H1 (cell line): ENCODE results near the gene PML. TPM values are rescaled to one million over a fixed set of nuclear protein-coding genes. Genes with fewer than 3 reads are reported as not detected.

ENCODE experiments used
- CTCF ChIA-PET: fragments of 300-600 bp; sonication (Branson Sonifier 250); formaldehyde crosslinking; loops from one replicate; lab custom pipeline; 2021; ENCODE audit not compliant: partially characterized antibody; lab: Charles Lee
- POLR2A ChIA-PET: fragments of 300-600 bp; sonication (Branson Sonifier 250); formaldehyde crosslinking; loops from one replicate; lab custom pipeline; 2021; ENCODE audit warnings: inconsistent platforms; ENCODE audit not compliant: partially characterized antibody; lab: Charles Lee
- DNase-seq, 2 experiments: peaks; one replicate each; pipeline versions ENCODE4 v3.0.0 to v3.0.0-alpha.2; 2010 to 2022; ENCODE audit warnings: low spot score in 2 of 2, low read depth in 1 of 2, mixed read lengths in 1 of 2
- FAIRE-seq: peaks from 2 replicates; lab custom pipeline; 2011; peaks lifted over from hg19 to GRCh38; lab: Jason Lieb, UNC
- H2AFZ ChIP-seq: 2 replicates; pipeline ENCODE4 v1.8.1; 2012; ENCODE audit warnings: low read length, inconsistent platforms
- H2AK5ac ChIP-seq: 2 replicates; pipeline ENCODE4 v1.6.1; 2013; ENCODE audit warnings: low read depth, low read length
- H2BK120ac ChIP-seq: replicated peaks from 2 replicates; pipeline ENCODE3; 2013; ENCODE audit warnings: low read depth, low read length, inconsistent platforms
- H2BK12ac ChIP-seq: 2 replicates; pipeline ENCODE4 v1.6.1; 2013; ENCODE audit warnings: low read depth, low read length
- H2BK15ac ChIP-seq: 2 replicates; pipeline ENCODE4 v1.6.1; 2013; ENCODE audit warnings: low read length
- H2BK20ac ChIP-seq: 2 replicates; pipeline ENCODE4 v1.6.1; 2013; ENCODE audit warnings: low read length
- H2BK5ac ChIP-seq: 2 replicates; pipeline ENCODE4 v1.6.1; 2013; ENCODE audit warnings: low read depth, low read length
- H3K14ac ChIP-seq: 2 replicates; pipeline ENCODE4 v1.6.1; 2013; ENCODE audit warnings: inconsistent platforms; ENCODE audit not compliant: insufficient read length
- H3K18ac ChIP-seq: 2 replicates; pipeline ENCODE4 v1.6.1; 2013; ENCODE audit warnings: low read length; ENCODE audit errors: extremely low read depth
- H3K23ac ChIP-seq: 2 replicates; pipeline ENCODE4 v1.6.1; 2013; ENCODE audit warnings: inconsistent platforms; ENCODE audit not compliant: insufficient read length
- H3K23me2 ChIP-seq: 2 replicates; pipeline ENCODE4 v1.6.1; 2013; ENCODE audit warnings: low read depth, low read length
- H3K27ac ChIP-seq: 2 replicates; pipeline ENCODE4 v1.6.1; 2011; ENCODE audit warnings: low read depth, low read length, inconsistent platforms
- H3K27me3 ChIP-seq, 4 experiments: replicated peaks in 1 of 4; 1 replicate in 1 of 4; 2 replicates in 3 of 4; pipeline versions ENCODE4 v1.6.1 to v1.8.1; 2011 to 2013; ENCODE audit warnings: low read length in 3 of 4, mild to moderate bottlenecking in 3 of 4, inconsistent platforms in 2 of 4, mixed read lengths in 2 of 4, moderate library complexity in 1 of 4; ENCODE audit not compliant: control insufficient read depth in 3 of 4, insufficient read depth in 3 of 4; ENCODE audit errors: extremely low read depth in 1 of 4
- H3K36me3 ChIP-seq, 4 experiments: 2 replicates each; pipeline versions ENCODE4 v1.6.1 to v1.8.1; 2011 to 2013; ENCODE audit warnings: mild to moderate bottlenecking in 4 of 4, low read length in 3 of 4, moderate library complexity in 2 of 4, control low read depth in 1 of 4, inconsistent platforms in 1 of 4; ENCODE audit not compliant: insufficient read depth in 4 of 4, control insufficient read depth in 2 of 4
- H3K4ac ChIP-seq: replicated peaks from 2 replicates; pipeline ENCODE3; 2013; ENCODE audit warnings: low read length, low read depth, mixed read lengths, inconsistent platforms; ENCODE audit not compliant: insufficient read length
- H3K4me1 ChIP-seq, 4 experiments: replicated peaks in 1 of 4; 1 replicate in 1 of 4; 2 replicates in 3 of 4; pipeline versions ENCODE4 v1.6.1 to v1.8.1; 2011 to 2013; ENCODE audit warnings: low read length in 3 of 4, inconsistent platforms in 2 of 4, mixed read lengths in 1 of 4; ENCODE audit not compliant: insufficient read depth in 4 of 4, control insufficient read depth in 3 of 4
- H3K4me2 ChIP-seq, 2 experiments: 2 replicates each; pipeline versions ENCODE4 v1.6.1 to v1.8.1; 2011 to 2013; ENCODE audit warnings: low read depth in 2 of 2, low read length in 2 of 2, control low read depth in 1 of 2, inconsistent platforms in 1 of 2, mild to moderate bottlenecking in 1 of 2; ENCODE audit not compliant: insufficient read depth in 1 of 2
- H3K4me3 ChIP-seq, 4 experiments: fragments of 200-600, 300-600 bp in 1 of 4; sonication (generic), shearing (Covaris generic), sonication (Bioruptor Twin) in 1 of 4; 2 replicates each; pipeline versions ENCODE4 v1.5.1 to v1.8.1; 2011 to 2016; ENCODE audit warnings: low read length in 4 of 4, low read depth in 3 of 4, control low read depth in 2 of 4, inconsistent platforms in 2 of 4, mild to moderate bottlenecking in 2 of 4, mixed read lengths in 1 of 4, moderate library complexity in 1 of 4; ENCODE audit not compliant: insufficient read depth in 2 of 4; ENCODE audit errors: extremely low read depth in 1 of 4
- H3K56ac ChIP-seq: replicated peaks from 2 replicates; pipeline ENCODE3; 2013; ENCODE audit warnings: low read depth, mild to moderate bottlenecking, mixed read lengths, low read length, inconsistent platforms; ENCODE audit not compliant: insufficient read length
- H3K79me1 ChIP-seq: 2 replicates; pipeline ENCODE4 v1.6.1; 2013; ENCODE audit warnings: low read depth, low read length, control low read depth
- H3K79me2 ChIP-seq, 2 experiments: 2 replicates each; pipeline versions ENCODE4 v1.6.1 to v1.8.1; 2012 to 2013; ENCODE audit warnings: low read length in 2 of 2, mild to moderate bottlenecking in 2 of 2, inconsistent platforms in 1 of 2; ENCODE audit not compliant: insufficient read depth in 2 of 2, control insufficient read depth in 1 of 2
- H3K9ac ChIP-seq, 4 experiments: replicated peaks in 1 of 4; 1 replicate in 1 of 4; 2 replicates in 3 of 4; pipeline versions ENCODE4 v1.6.1 to v1.8.1; 2011 to 2013; ENCODE audit warnings: low read depth in 3 of 4, low read length in 3 of 4, control low read depth in 2 of 4, mild to moderate bottlenecking in 2 of 4, moderate library complexity in 2 of 4, inconsistent platforms in 1 of 4; ENCODE audit errors: extremely low read depth in 1 of 4
- H3K9me3 ChIP-seq, 2 experiments: 2 replicates each; pipeline versions ENCODE4 v1.6.1 to v1.8.1; 2012 to 2013; ENCODE audit warnings: mild to moderate bottlenecking in 2 of 2, moderate library complexity in 2 of 2, control low read depth in 1 of 2, inconsistent platforms in 1 of 2, low read depth in 1 of 2, low read length in 1 of 2, mixed read lengths in 1 of 2; ENCODE audit not compliant: insufficient read depth in 2 of 2
- H4K20me1 ChIP-seq, 2 experiments: replicated peaks in 1 of 2; 2 replicates each; pipeline versions ENCODE3 to v1.8.1; 2011 to 2013; ENCODE audit warnings: inconsistent platforms in 2 of 2, low read length in 2 of 2, mild to moderate bottlenecking in 1 of 2; ENCODE audit not compliant: insufficient read depth in 2 of 2, control insufficient read depth in 1 of 2
- H4K5ac ChIP-seq: 2 replicates; pipeline ENCODE4 v1.6.1; 2013; ENCODE audit warnings: low read length, low read depth, mixed read lengths, inconsistent platforms; ENCODE audit not compliant: insufficient read length
- H4K8ac ChIP-seq: 2 replicates; pipeline ENCODE4 v1.8.0; 2013; ENCODE audit warnings: mild to moderate bottlenecking, moderate library complexity, low read length, inconsistent platforms; ENCODE audit not compliant: insufficient read depth; ENCODE audit errors: extremely low read depth
- H4K91ac ChIP-seq: replicated peaks from 2 replicates; pipeline ENCODE3; 2013; ENCODE audit warnings: low read length, mixed read lengths, inconsistent platforms; ENCODE audit not compliant: insufficient read length
- ATF2 ChIP-seq: IDR thresholded peaks from 2 replicates; pipeline ENCODE4 v1.6.1; 2012; ENCODE audit warnings: low read length, inconsistent platforms
- CHD1 ChIP-seq: IDR thresholded peaks from 2 replicates; pipeline ENCODE4 v1.6.1; 2012; ENCODE audit warnings: low read depth, low read length, improper control_type of control experiment
- CHD2 ChIP-seq: IDR thresholded peaks from 2 replicates; pipeline ENCODE4 v1.6.1; 2012; ENCODE audit warnings: low read length, improper control_type of control experiment
- EZH2 ChIP-seq: fragments of 200-600 bp; sonication (generic); IDR thresholded peaks from 2 replicates; pipeline ENCODE4 v1.7.1; 2012; ENCODE audit warnings: low read depth, mild to moderate bottlenecking, moderate library complexity, low read length, inconsistent platforms; ENCODE audit not compliant: severe bottlenecking
- PHF8 ChIP-seq: fragments of 200-600 bp; sonication (generic); conservative IDR thresholded peaks from 2 replicates; pipeline ENCODE4 v1.7.1; 2012; ENCODE audit warnings: low read depth, mild to moderate bottlenecking, inconsistent platforms, low read length, moderate library complexity
- RFX5 ChIP-seq: IDR thresholded peaks from 2 replicates; pipeline ENCODE4 v1.6.1; 2011; ENCODE audit warnings: low read depth, low read length, improper control_type of control experiment, borderline replicate concordance
- SAP30 ChIP-seq: fragments of 300-600 bp; sonication (generic); IDR thresholded peaks from 2 replicates; pipeline ENCODE4 v1.7.1; 2012; ENCODE audit warnings: low read length, moderate library complexity, mild to moderate bottlenecking, inconsistent platforms; ENCODE audit not compliant: insufficient read depth, insufficient replicate concordance
- SIRT6 ChIP-seq: IDR thresholded peaks from one replicate; pipeline ENCODE4 v1.7.1; 2012; ENCODE audit warnings: low read length, inconsistent platforms
- SP4 ChIP-seq: IDR thresholded peaks from 2 replicates; pipeline ENCODE4 v1.6.1; 2012; ENCODE audit warnings: low read length, inconsistent platforms
- TCF12 ChIP-seq: IDR thresholded peaks from 2 replicates; pipeline ENCODE4 v1.6.1; 2011; ENCODE audit warnings: low read depth, mild to moderate bottlenecking, low read length
- ZNF274 ChIP-seq: IDR thresholded peaks from 2 replicates; pipeline ENCODE4 v1.7.0; 2012; ENCODE audit warnings: low read length, borderline replicate concordance; ENCODE audit errors: extremely low read depth
- WGBS, 2 experiments: shearing (Covaris generic) in 1 of 2; methylation state at CpG; one replicate each; pipeline versions ENCODE4 v1.1.6 to v1.1.7; 2013 to 2015; ENCODE audit warnings: low lambda C conversion rate in 2 of 2, mixed read lengths in 2 of 2, inconsistent platforms in 1 of 2, low coverage in 1 of 2, missing lambda C conversion rate in 1 of 2; ENCODE audit not compliant: insufficient replicate concordance in 2 of 2, insufficient coverage in 1 of 2, insufficient read length in 1 of 2; ENCODE audit errors: extremely low coverage in 1 of 2, missing lambda C conversion rate in 1 of 2; 5-methylcytosine and 5-hydroxymethylcytosine counted together
- polyA plus RNA-seq, 7 experiments: library from polyadenylated mRNA; depleted of rRNA in 3 of 7; stranded (reverse) in 5 of 7; unstranded in 2 of 7; fragments of >200 nt in 5 of 7; fragments of 200-250 nt in 2 of 7; gene quantifications; 1 replicate in 5 of 7; 2 replicates in 1 of 7; 4 replicates in 1 of 7; pipeline versions ENCODE4 v1.2.1 to v1.2.3, GENCODE V29; 2011 to 2013; ENCODE audit warnings: missing spikeins in 2 of 7, mixed read lengths in 2 of 7
- total RNA-seq: library from RNA; stranded (reverse); fragmentation: NEBNext Ultra II Directional; extraction: Animal tissue kit (Norgen Biotek cat#: 25700); gene quantifications from 2 replicates; pipeline ENCODE4 v1.2.1, GENCODE V29; 2021

PML gene
- total and polyA plus RNA-seq, 2 of the 8 experiments (the other 6 are each of a cell fraction or from before 2014, with no cell fraction given), result 14.9 to 30.3 TPM

- Histone ChIP-seq H3K14ac (no peak overlapping the region), H3K23me2 (no peaks in the 10 kb centered on the region), H3K36me3 (no peaks in the 10 kb centered on the region), H4K5ac (no peak overlapping the region), H2BK120ac (no peak overlapping the region), H2BK15ac (no peak overlapping the region), H3K27ac (no peak overlapping the region), H2BK20ac (no peak overlapping the region), H3K79me2 (no peaks in the 10 kb centered on the region), H2BK5ac (no peak overlapping the region), H2BK12ac (no peak overlapping the region), H3K79me1 (no peaks in the 10 kb centered on the region), H2AK5ac (no peak overlapping the region), H3K23ac (no peak overlapping the region), H4K8ac (no peak overlapping the region), H3K4me1 (peaks cover 6 to 11% (median 11%) of the 10 kb centered on the region in 4 experiments), H3K9me3 (no peaks in the 10 kb centered on the region), H2AFZ (no peak overlapping the region), H3K9ac (no peak overlapping the region), H3K4me2 (no peak overlapping the region), H4K20me1 (no peaks in the 10 kb centered on the region), H3K18ac (no peak overlapping the region), H3K56ac (no peak overlapping the region), H3K27me3 (no peaks in the 10 kb centered on the region), H3K4ac (no peak overlapping the region), H3K4me3 (no peak overlapping the region), H4K91ac (no peak overlapping the region)
- ChIA-PET POLR2A (no interaction called here), CTCF (interaction anchor here (0.7 to 7.0 kb wide), 8 partner anchors 9 to 98 kb away, joined by 3 to 55 read pairs (median 3); partner anchors contain the start of genes STOML1 and TBC1D21)
- DNase-seq (no peak), FAIRE-seq (no peak)
- 93% methylated on average over 12 of the region's 12 CpGs; no CpG with 5 or more reads in 1 of the 2 experiments for WGBS, 2 experiments
- no peak for TF ChIP-seq ATF2
- no peak for TF ChIP-seq SAP30
- no peak for TF ChIP-seq PHF8
- TF ChIP-seq CHD1, result no peak
- TF ChIP-seq EZH2, result no peak
- TF ChIP-seq TCF12, result no peak
- no peak for TF ChIP-seq SIRT6
- no peak for TF ChIP-seq ZNF274
- no peak for TF ChIP-seq CHD2
- TF ChIP-seq SP4, result no peak
- TF ChIP-seq RFX5, result no peak
These were observed 38.4 kb upstream of the PML start for GRCh38 chr15:73955861-73956742.
